SK-N-SH treated with all-trans-retinoic acid at 6 μM for 48 hours (cell line): ENCODE measurements around the gene RFX4.

Experiments
- ATAC-seq: fragments of 200-7000 bp; cut with Tn5 transposase; 3 replicates; pipeline ENCODE4 v1.9.1; 2020; ENCODE audit warnings: mild to moderate bottlenecking, moderate library complexity
- ARNTL ChIP-seq: fragments of 450-650 bp; formaldehyde crosslinking; IDR thresholded peaks from 2 replicates; pipeline ENCODE4 v1.5.0; 2020; ENCODE audit warnings: low read depth, mild to moderate bottlenecking, moderate library complexity, borderline replicate concordance
- BACH2 ChIP-seq: fragments of 250-450 bp; sonication (Bioruptor Pico); IDR thresholded peaks from 2 replicates; pipeline ENCODE4 v1.9.0; 2021; ENCODE audit warnings: mild to moderate bottlenecking, borderline replicate concordance
- CREB5 ChIP-seq: fragments of 250-450 bp; sonication (Bioruptor Pico); IDR thresholded peaks from 2 replicates; pipeline ENCODE4 v1.5.1; 2020; ENCODE audit warnings: low read depth, mild to moderate bottlenecking, moderate library complexity
- CSDC2 ChIP-seq: fragments of 250-450 bp; sonication (Bioruptor Pico); IDR thresholded peaks from 2 replicates; pipeline ENCODE4 v1.5.0; 2020; ENCODE audit warnings: mild to moderate bottlenecking, moderate library complexity
- ESRRG ChIP-seq: fragments of 250-450 bp; sonication (Bioruptor Pico); IDR thresholded peaks from 2 replicates; pipeline ENCODE4 v1.6.1; 2021; ENCODE audit warnings: mild to moderate bottlenecking
- GLIS3 ChIP-seq: fragments of 250-450 bp; sonication (Bioruptor Pico); IDR thresholded peaks from 2 replicates; pipeline ENCODE4 v1.5.0; 2020; ENCODE audit warnings: mild to moderate bottlenecking, moderate library complexity
- ISL1 ChIP-seq: fragments of 250-450 bp; sonication (Bioruptor Pico); IDR thresholded peaks from 2 replicates; pipeline ENCODE4 v2.1.2; 2022; ENCODE audit warnings: mild to moderate bottlenecking, moderate library complexity
- OSR1 ChIP-seq: fragments of 250-450 bp; sonication (Bioruptor Pico); IDR thresholded peaks from 2 replicates; pipeline ENCODE4 v1.8.0; 2022; ENCODE audit warnings: moderate library complexity, mild to moderate bottlenecking, inconsistent platforms
- PPARA ChIP-seq: fragments of 250-450 bp; sonication (Bioruptor Pico); IDR thresholded peaks from 2 replicates; pipeline ENCODE4 v1.5.0; 2020; ENCODE audit warnings: mild to moderate bottlenecking, borderline replicate concordance
- RARB ChIP-seq: fragments of 250-450 bp; sonication (Bioruptor Pico); IDR thresholded peaks from 2 replicates; pipeline ENCODE4 v1.8.0; 2021; ENCODE audit warnings: mild to moderate bottlenecking, moderate library complexity
- SNAI2 ChIP-seq: fragments of 250-450 bp; sonication (Bioruptor Pico); IDR thresholded peaks from 2 replicates; pipeline ENCODE4 v1.5.0; 2020; ENCODE audit warnings: mild to moderate bottlenecking, moderate library complexity
- TCF4 ChIP-seq: fragments of 250-450 bp; sonication (Bioruptor Pico); IDR thresholded peaks from 2 replicates; pipeline ENCODE4 v1.8.0; 2021; ENCODE audit warnings: mild to moderate bottlenecking, moderate library complexity, borderline replicate concordance
- TOX ChIP-seq: fragments of 250-450 bp; sonication (Bioruptor Pico); IDR thresholded peaks from 2 replicates; pipeline ENCODE4 v1.8.0; 2021; ENCODE audit warnings: mild to moderate bottlenecking, moderate library complexity, borderline replicate concordance
- TSHZ2 ChIP-seq: fragments of 250-450 bp; sonication (Bioruptor Pico); IDR thresholded peaks from 2 replicates; pipeline ENCODE4 v1.5.0; 2020; ENCODE audit warnings: mild to moderate bottlenecking, moderate library complexity
- ZC3H10 ChIP-seq: fragments of 250-450 bp; sonication (Bioruptor Pico); IDR thresholded peaks from 2 replicates; pipeline ENCODE4 v1.5.1; 2021; ENCODE audit warnings: mild to moderate bottlenecking, moderate library complexity
- ZFP3 ChIP-seq: fragments of 250-450 bp; sonication (Bioruptor Pico); IDR thresholded peaks from 2 replicates; pipeline ENCODE4 v1.5.0; 2020; ENCODE audit warnings: mild to moderate bottlenecking, moderate library complexity
- ZFP30 ChIP-seq: fragments of 450-650 bp; formaldehyde crosslinking; IDR thresholded peaks from 2 replicates; pipeline ENCODE4 v1.5.0; 2022; ENCODE audit warnings: mild to moderate bottlenecking, moderate library complexity
- ZNF565 ChIP-seq: fragments of 450-650 bp; formaldehyde crosslinking; conservative IDR thresholded peaks from 2 replicates; pipeline ENCODE4 v1.5.0; 2020; ENCODE audit warnings: low read depth, mild to moderate bottlenecking, moderate library complexity
- ZNF70 ChIP-seq: fragments of 450-650 bp; formaldehyde crosslinking; IDR thresholded peaks from 2 replicates; pipeline ENCODE4 v1.5.0; 2020; ENCODE audit warnings: mild to moderate bottlenecking, moderate library complexity
- ZNF8 ChIP-seq: fragments of 450-650 bp; formaldehyde crosslinking; IDR thresholded peaks from 2 replicates; pipeline ENCODE4 v1.5.0; 2020; ENCODE audit warnings: mild to moderate bottlenecking, moderate library complexity
- TF ChIP-seq, protein P1 (sequence below): fragments of 250-450 bp; sonication (Bioruptor Pico); IDR thresholded peaks from 2 replicates; pipeline ENCODE4 v1.8.0; 2020; ENCODE audit warnings: mild to moderate bottlenecking, moderate library complexity, borderline replicate concordance

The RFX4 gene

GRCh38 chr12:106645465-106646330 is 62.9 kb downstream of the RFX4 start:
- TF ChIP-seq TSHZ2 (CRISPR knock-in tag): no peak
- no peak for TF ChIP-seq PPARA (CRISPR knock-in tag)
- TF ChIP-seq ZNF8 (CRISPR knock-in tag): no peak
- TF ChIP-seq OSR1 (CRISPR knock-in tag): no peak
- no peak for TF ChIP-seq GLIS3 (CRISPR knock-in tag)
- no peak for TF ChIP-seq ZNF565 (CRISPR knock-in tag)
- no peak for TF ChIP-seq BACH2
- no peak for TF ChIP-seq TOX (CRISPR knock-in tag)
- TF ChIP-seq ZNF70 (CRISPR knock-in tag): no peak
- TF ChIP-seq TCF4 (CRISPR knock-in tag): no peak
- TF ChIP-seq ZC3H10 (CRISPR knock-in tag): no peak
- TF ChIP-seq ARNTL (CRISPR knock-in tag): no peak
- no peak for TF ChIP-seq SNAI2
- ATAC-seq: no peak

- TF ChIP-seq, protein P1, sequence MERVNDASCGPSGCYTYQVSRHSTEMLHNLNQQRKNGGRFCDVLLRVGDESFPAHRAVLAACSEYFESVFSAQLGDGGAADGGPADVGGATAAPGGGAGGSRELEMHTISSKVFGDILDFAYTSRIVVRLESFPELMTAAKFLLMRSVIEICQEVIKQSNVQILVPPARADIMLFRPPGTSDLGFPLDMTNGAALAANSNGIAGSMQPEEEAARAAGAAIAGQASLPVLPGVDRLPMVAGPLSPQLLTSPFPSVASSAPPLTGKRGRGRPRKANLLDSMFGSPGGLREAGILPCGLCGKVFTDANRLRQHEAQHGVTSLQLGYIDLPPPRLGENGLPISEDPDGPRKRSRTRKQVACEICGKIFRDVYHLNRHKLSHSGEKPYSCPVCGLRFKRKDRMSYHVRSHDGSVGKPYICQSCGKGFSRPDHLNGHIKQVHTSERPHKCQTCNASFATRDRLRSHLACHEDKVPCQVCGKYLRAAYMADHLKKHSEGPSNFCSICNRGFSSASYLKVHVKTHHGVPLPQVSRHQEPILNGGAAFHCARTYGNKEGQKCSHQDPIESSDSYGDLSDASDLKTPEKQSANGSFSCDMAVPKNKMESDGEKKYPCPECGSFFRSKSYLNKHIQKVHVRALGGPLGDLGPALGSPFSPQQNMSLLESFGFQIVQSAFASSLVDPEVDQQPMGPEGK (CRISPR knock-in tag): no peak
- no peak for TF ChIP-seq CSDC2 (CRISPR knock-in tag)
- no peak for TF ChIP-seq ZNF8 (CRISPR knock-in tag)
- no peak for TF ChIP-seq SNAI2
- TF ChIP-seq TOX (CRISPR knock-in tag): no peak
- TF ChIP-seq GLIS3 (CRISPR knock-in tag): no peak
- no peak for TF ChIP-seq ZNF565 (CRISPR knock-in tag)
- no peak for TF ChIP-seq ZFP30 (CRISPR knock-in tag)
- no peak for TF ChIP-seq TCF4 (CRISPR knock-in tag)
- no peak for TF ChIP-seq RARB
- TF ChIP-seq OSR1 (CRISPR knock-in tag): no peak
- no peak for TF ChIP-seq ARNTL (CRISPR knock-in tag)
- TF ChIP-seq ISL1: no peak
- TF ChIP-seq PPARA (CRISPR knock-in tag): no peak
- TF ChIP-seq CREB5 (CRISPR knock-in tag): no peak
- TF ChIP-seq TSHZ2 (CRISPR knock-in tag): no peak
- no peak for TF ChIP-seq ZFP3
- no peak for TF ChIP-seq BACH2
- no peak for TF ChIP-seq ESRRG
- no peak for ATAC-seq
Measured at GRCh38 chr12:106646472-106646871, 63.7 kb downstream of the RFX4 start.
